ENCODE data around the gene BORCS5. TPM values are rescaled to one million over a fixed set of nuclear protein-coding genes. Genes with fewer than 3 reads are reported as not detected.
"Not testable (repeated sequence)": the region's sequence is repeated elsewhere in the genome, so short reads cannot be mapped to it uniquely, and the experiment has no call there.

BORCS5 gene
- total and polyA plus RNA-seq, 2 of the 4 experiments (the other 2 are of a cell fraction): 14.4 to 18.3 TPM

GRCh38 chr12:12351468-12352185, 5.3 kb upstream of the BORCS5 start:
- H4K8ac ChIP-seq (ENCODE audit: low read depth in 2 of 2, low read length in 2 of 2); H2AK5ac ChIP-seq (ENCODE audit: low read depth, low read length); H2AFZ ChIP-seq (replicated peaks; ENCODE audit: low read length, poor library complexity); H3K18ac ChIP-seq (ENCODE audit: low read depth, low read length); H2BK120ac ChIP-seq (ENCODE audit: low read depth, low read length); DNase-seq; BruUV-seq (replicated peaks); H4K91ac ChIP-seq (ENCODE audit: insufficient read depth, low read depth, low read length); POLR2A ChIA-PET (ENCODE audit: unreplicated experiment); intact Hi-C loops (cut with micrococcal nuclease); H2BK20ac ChIP-seq (ENCODE audit: low read depth, low read length); H3K36me3 ChIP-seq (ENCODE audit: control insufficient read depth, insufficient read depth, low read length); dilution Hi-C loops (cut with HindIII; ENCODE audit: low sequenced_read_pairs, unreplicated experiment); H3K4ac ChIP-seq (ENCODE audit: low read depth, low read length); in situ Hi-C loops (cut with MboI; ENCODE audit: low sequenced_read_pairs); H3K27me3 ChIP-seq (ENCODE audit: control insufficient read depth, insufficient read depth, low read length); H3K27ac ChIP-seq (ENCODE audit: insufficient read depth, low read length); H3K9me3 ChIP-seq (ENCODE audit: control insufficient read depth, insufficient read depth, low read length); H2AK9ac ChIP-seq (replicated peaks; ENCODE audit: low read depth, low read length, poor library complexity); ATAC-seq (ENCODE audit: low read depth); H3K9ac ChIP-seq (ENCODE audit: low read depth, low read length); H3K79me1 ChIP-seq (ENCODE audit: low read depth in 1 of 2, low read length in 2 of 2); H2BK5ac ChIP-seq (ENCODE audit: low read depth, low read length, poor library complexity, severe bottlenecking); H3K14ac ChIP-seq (replicated peaks; ENCODE audit: low read depth, low read length); H4K20me1 ChIP-seq (ENCODE audit: insufficient read depth, low read length); H3K9me1 ChIP-seq (ENCODE audit: insufficient read depth, low read length); H3K56ac ChIP-seq (ENCODE audit: extremely low read depth, insufficient read depth, low read length); H4K5ac ChIP-seq (ENCODE audit: low read depth, low read length); H3K4me3 ChIP-seq (ENCODE audit: insufficient read depth, low read depth, low read length); H3K4me1 ChIP-seq (ENCODE audit: control insufficient read depth, insufficient read depth, low read length); H3K23ac ChIP-seq (ENCODE audit: low read depth, low read length); H3K4me2 ChIP-seq (ENCODE audit: low read depth, low read length); H2BK15ac ChIP-seq (ENCODE audit: low read depth, low read length): not testable (repeated sequence)
- CTCF ChIA-PET: interaction anchor here (0.6 kb wide), 1 partner anchor 680 kb away, joined by 3 read pairs; no protein-coding TSS in a partner anchor
- WGBS, 2 experiments (ENCODE audit: extremely low coverage in 2 of 2, insufficient read length in 1 of 2): 100% methylated on average over 4 of the region's 19 CpGs; no CpG with 5 or more reads in 1 of the 2 experiments

Data from IMR-90 (cell line).